ENCODE data around the gene MAP3K13. TPM values are rescaled to one million over a fixed set of nuclear protein-coding genes. Genes with fewer than 3 reads are reported as not detected.

The MAP3K13 gene
- total RNA-seq, 3 donors from 2014 or later (not counting 1 experiment from before 2014, with no cell fraction given): 3.3 to 11.8 (median 9.8) TPM

DNA sequence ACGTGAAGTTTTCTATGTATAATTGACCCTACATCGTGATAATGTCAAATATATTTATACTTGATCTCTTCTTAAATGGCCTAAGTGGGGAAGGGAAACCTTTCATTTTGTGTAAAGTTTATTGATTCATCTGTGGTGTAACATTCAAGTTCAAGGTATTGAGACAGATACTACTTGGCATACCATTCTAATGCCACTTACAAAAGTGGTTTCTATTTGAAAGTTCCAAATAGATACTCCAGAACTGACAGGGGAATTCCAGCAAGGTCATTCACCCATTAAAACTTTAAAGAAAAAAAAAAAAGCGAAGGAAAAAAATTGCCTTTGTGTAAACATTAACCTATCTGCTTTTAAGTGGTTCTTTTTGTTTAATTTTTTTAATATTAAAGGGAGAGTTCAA is 45.3 kb upstream of the MAP3K13 start:
- Histone ChIP-seq H3K9me3 (ENCODE audit: control insufficient read depth, insufficient read depth, low read length) (no peaks in the 10 kb centered on the region), H3K27me3 (ENCODE audit: control insufficient read depth, insufficient read depth, low read length) (no peaks in the 10 kb centered on the region), H3K4me3 (ENCODE audit: low read length) (no peak overlapping the region), H3K4me1 (ENCODE audit: control insufficient read depth, insufficient read depth, low read length) (no peaks in the 10 kb centered on the region), H3K27ac (ENCODE audit: low read length) (no peak overlapping the region), H3K36me3 (ENCODE audit: control insufficient read depth, insufficient read depth, low read length) (no peaks in the 10 kb centered on the region)
- WGBS (ENCODE audit: insufficient coverage): no CpG with 5 or more reads among the region's 3 CpGs
- no peak for DNase-seq
- TF ChIP-seq, protein P1, sequence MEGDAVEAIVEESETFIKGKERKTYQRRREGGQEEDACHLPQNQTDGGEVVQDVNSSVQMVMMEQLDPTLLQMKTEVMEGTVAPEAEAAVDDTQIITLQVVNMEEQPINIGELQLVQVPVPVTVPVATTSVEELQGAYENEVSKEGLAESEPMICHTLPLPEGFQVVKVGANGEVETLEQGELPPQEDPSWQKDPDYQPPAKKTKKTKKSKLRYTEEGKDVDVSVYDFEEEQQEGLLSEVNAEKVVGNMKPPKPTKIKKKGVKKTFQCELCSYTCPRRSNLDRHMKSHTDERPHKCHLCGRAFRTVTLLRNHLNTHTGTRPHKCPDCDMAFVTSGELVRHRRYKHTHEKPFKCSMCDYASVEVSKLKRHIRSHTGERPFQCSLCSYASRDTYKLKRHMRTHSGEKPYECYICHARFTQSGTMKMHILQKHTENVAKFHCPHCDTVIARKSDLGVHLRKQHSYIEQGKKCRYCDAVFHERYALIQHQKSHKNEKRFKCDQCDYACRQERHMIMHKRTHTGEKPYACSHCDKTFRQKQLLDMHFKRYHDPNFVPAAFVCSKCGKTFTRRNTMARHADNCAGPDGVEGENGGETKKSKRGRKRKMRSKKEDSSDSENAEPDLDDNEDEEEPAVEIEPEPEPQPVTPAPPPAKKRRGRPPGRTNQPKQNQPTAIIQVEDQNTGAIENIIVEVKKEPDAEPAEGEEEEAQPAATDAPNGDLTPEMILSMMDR (IDR thresholded peaks at IDR 0.05): no peak
- Mint-ChIP-seq H3K27me3 (ENCODE audit: low read depth in 2 of 2) (no peaks in the 10 kb centered on the region), H3K4me1 (no peaks in the 10 kb centered on the region), H3K9me3 (no peaks in the 10 kb centered on the region), H3K27ac (no peak overlapping the region), H3K36me3 (no peaks in the 10 kb centered on the region), H3K4me3 (no peak overlapping the region)
- no peak for ATAC-seq
- intact Hi-C loops (cut with micrococcal nuclease): no loop called here

DNA sequence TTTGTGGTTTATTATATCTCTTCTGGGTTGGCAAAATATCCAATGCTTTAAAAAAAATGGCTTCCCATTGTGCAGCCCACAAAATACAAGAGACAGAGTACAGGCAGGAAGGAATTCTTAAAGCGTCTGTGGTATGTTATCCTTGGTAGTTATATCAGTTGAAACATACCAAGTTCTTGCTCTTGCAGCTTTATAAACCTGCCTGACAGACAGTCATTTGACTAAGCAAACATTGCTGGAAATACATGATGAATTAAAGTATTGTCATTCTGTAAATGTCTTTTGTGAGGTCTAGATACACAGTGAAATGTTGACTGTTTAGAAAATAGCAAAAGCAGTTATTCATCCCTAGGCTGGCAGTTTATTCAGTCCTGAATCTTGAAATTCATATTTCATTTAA is 44.8 kb upstream of the MAP3K13 start:
- no peak overlapping the region for H3K27ac Mint-ChIP-seq
- H3K4me3 Mint-ChIP-seq: no peak overlapping the region
- no peaks in the 10 kb centered on the region for H3K4me1 ChIP-seq (ENCODE audit: control insufficient read depth, insufficient read depth, low read length)
- intact Hi-C loops (cut with micrococcal nuclease): no loop called here
- no peaks in the 10 kb centered on the region for H3K27me3 ChIP-seq (ENCODE audit: control insufficient read depth, insufficient read depth, low read length)
- no peaks in the 10 kb centered on the region for H3K36me3 Mint-ChIP-seq
- H3K9me3 ChIP-seq (ENCODE audit: control insufficient read depth, insufficient read depth, low read length): no peaks in the 10 kb centered on the region
- no peak overlapping the region for H3K27ac ChIP-seq (ENCODE audit: low read length)
- 75% methylated on average over 1 of the region's 1 CpG for WGBS (ENCODE audit: insufficient coverage)
- no peaks in the 10 kb centered on the region for H3K4me1 Mint-ChIP-seq
- H3K9me3 Mint-ChIP-seq: no peaks in the 10 kb centered on the region
- H3K4me3 ChIP-seq (ENCODE audit: low read length): no peak overlapping the region
- no peaks in the 10 kb centered on the region for H3K36me3 ChIP-seq (ENCODE audit: control insufficient read depth, insufficient read depth, low read length)
- DNase-seq: no peak
- TF ChIP-seq, protein P1 (IDR thresholded peaks at IDR 0.05): no peak
- no peak for ATAC-seq
- no peaks in the 10 kb centered on the region for H3K27me3 Mint-ChIP-seq (ENCODE audit: low read depth in 2 of 2)

DNA sequence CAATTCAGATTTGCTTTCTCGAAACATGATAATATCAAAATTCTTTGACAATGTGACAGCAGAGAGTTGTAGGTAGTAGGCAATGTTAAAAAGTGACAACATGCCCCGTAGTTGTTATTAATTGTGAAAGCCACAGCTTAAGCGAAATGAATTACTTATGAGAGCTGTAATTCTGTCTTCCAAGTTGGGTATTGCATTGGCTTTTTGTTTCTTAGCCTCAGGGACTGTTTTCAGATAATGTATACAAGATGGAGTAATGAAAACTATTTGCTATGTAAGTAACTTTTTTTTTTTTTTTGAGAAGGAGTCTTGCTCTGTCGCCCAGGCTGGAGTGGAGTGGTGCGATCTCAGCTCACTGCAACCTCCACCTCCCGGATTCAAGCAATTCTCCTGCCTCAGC is 43.1 kb upstream of the MAP3K13 start:
- DNase-seq (no peak), ATAC-seq (no peak)
- H3K4me3 Mint-ChIP-seq: no peak overlapping the region
- Histone ChIP-seq H3K4me1 (ENCODE audit: control insufficient read depth, insufficient read depth, low read length) (no peaks in the 10 kb centered on the region), H3K4me3 (ENCODE audit: low read length) (no peak overlapping the region), H3K27ac (ENCODE audit: low read length) (no peak overlapping the region), H3K9me3 (ENCODE audit: control insufficient read depth, insufficient read depth, low read length) (no peaks in the 10 kb centered on the region), H3K36me3 (ENCODE audit: control insufficient read depth, insufficient read depth, low read length) (no peaks in the 10 kb centered on the region), H3K27me3 (ENCODE audit: control insufficient read depth, insufficient read depth, low read length) (no peaks in the 10 kb centered on the region)
- no peaks in the 10 kb centered on the region for H3K27me3 Mint-ChIP-seq (ENCODE audit: low read depth in 2 of 2)
- intact Hi-C loops (cut with micrococcal nuclease): no loop called here
- 73% methylated on average over 3 of the region's 6 CpGs for WGBS (ENCODE audit: insufficient coverage)
- H3K27ac Mint-ChIP-seq: no peak overlapping the region
- no peaks in the 10 kb centered on the region for H3K9me3 Mint-ChIP-seq
- H3K4me1 Mint-ChIP-seq: no peaks in the 10 kb centered on the region
- H3K36me3 Mint-ChIP-seq: no peaks in the 10 kb centered on the region
- TF ChIP-seq, protein P1 (IDR thresholded peaks at IDR 0.05): no peak

DNA sequence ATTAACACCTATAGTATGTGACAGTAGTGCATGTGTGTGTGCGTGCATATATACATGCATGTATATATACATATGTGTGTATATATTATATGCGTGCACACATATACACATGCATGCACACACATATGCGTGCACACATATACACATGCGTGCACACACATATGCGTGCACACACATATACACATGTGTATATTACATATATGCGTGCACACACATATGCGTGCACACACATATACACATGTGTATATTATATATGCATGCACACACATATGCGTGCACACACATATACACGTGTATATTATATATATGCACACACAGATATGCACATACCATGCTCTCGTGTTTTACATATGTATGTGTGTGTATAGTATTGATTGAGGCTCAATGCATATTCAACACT is 42.0 kb upstream of the MAP3K13 start:
- Mint-ChIP-seq H3K4me3 (no peak overlapping the region), H3K4me1 (no peaks in the 10 kb centered on the region), H3K27me3 (ENCODE audit: low read depth in 2 of 2) (peaks cover 0 to 3% of the 10 kb centered on the region in 2 donors), H3K36me3 (no peaks in the 10 kb centered on the region), H3K27ac (no peak overlapping the region), H3K9me3 (no peaks in the 10 kb centered on the region)
- intact Hi-C loops (cut with micrococcal nuclease): no loop called here
- TF ChIP-seq, protein P1 (IDR thresholded peaks at IDR 0.05): no peak
- Histone ChIP-seq H3K9me3 (ENCODE audit: control insufficient read depth, insufficient read depth, low read length) (no peaks in the 10 kb centered on the region), H3K36me3 (ENCODE audit: control insufficient read depth, insufficient read depth, low read length) (no peaks in the 10 kb centered on the region), H3K27ac (ENCODE audit: low read length) (no peak overlapping the region), H3K4me1 (ENCODE audit: control insufficient read depth, insufficient read depth, low read length) (no peaks in the 10 kb centered on the region), H3K27me3 (ENCODE audit: control insufficient read depth, insufficient read depth, low read length) (no peaks in the 10 kb centered on the region), H3K4me3 (ENCODE audit: low read length) (no peak overlapping the region)
- DNase-seq: no peak
- peak in 1 of 3 donors; percentile 30 for ATAC-seq
- 95% methylated on average over 5 of the region's 10 CpGs for WGBS (ENCODE audit: insufficient coverage)
